Loucy (cell line): ENCODE measurements around the gene HLA-DMA.

Source experiments
- CTCF ChIP-seq: fragments of 200-600 bp; sonication (generic); conservative IDR thresholded peaks from 2 replicates; pipeline ENCODE4 v1.5.1; 2014; ENCODE audit warnings: mild to moderate bottlenecking, antibody characterized with exemption, low read length
- EZH2phosphoT487 ChIP-seq: fragments of 200-600 bp; IDR thresholded peaks from 2 replicates; pipeline ENCODE4 v1.6.1; 2018; ENCODE audit warnings: antibody characterized with exemption, mild to moderate bottlenecking, moderate library complexity, borderline replicate concordance

GRCh38 chr6:32972353-32973143 lies 19.7 kb upstream of the HLA-DMA start:
- TF ChIP-seq CTCF (no peak), EZH2phosphoT487 (no peak)
